ENCODE data around the gene MYL4. TPM values are rescaled to one million over a fixed set of nuclear protein-coding genes. Genes with fewer than 3 reads are reported as not detected.

MYL4 gene
- total and polyA plus RNA-seq, 10 of the 15 experiments (the other 5 are each of a cell fraction or from before 2014, with no cell fraction given) = 0.23 to 1.6 (median 0.58) TPM; not detected in 3

- TF ChIP-seq ZNF592 (IDR thresholded peaks at IDR 0.05) = no peak
- no peak for TF ChIP-seq STAT3 (IDR thresholded peaks at IDR 0.05; ENCODE audit: low read depth, low read length)
- 0 out of 2 replicates have a peak, but pooled peaks have one; percentile 25 for TF ChIP-seq PAX5 (IDR thresholded peaks at IDR 0.05; ENCODE audit: borderline replicate concordance, low read depth, low read length)
- TF ChIP-seq ZNF217 (IDR thresholded peaks at IDR 0.05) = no peak
- TF ChIP-seq IRF4 (IDR thresholded peaks at IDR 0.05; ENCODE audit: low read depth, low read length) = 0 out of 2 replicates have a peak, but pooled peaks have one; percentile 7
- no peak for TF ChIP-seq PAX8 (IDR thresholded peaks at IDR 0.05)
Observed at GRCh38 chr17:47204722-47205418, 4.3 kb upstream of the MYL4 start (continued).

- Histone ChIP-seq H3K4me3 (peak overlapping the region; percentile 2; the same call in 1 of the 2 replicates), H3K79me2 (ENCODE audit: control insufficient read depth, insufficient read depth, low read length) (no peaks in the 10 kb centered on the region), H3K9ac (ENCODE audit: control insufficient read depth, insufficient read depth, low read length) (peak overlapping the region; percentile 62), H3K36me3 (ENCODE audit: control insufficient read depth in 2 of 2, insufficient read depth in 2 of 2, low read length in 1 of 2) (no peaks in the 10 kb centered on the region), H2AFZ (ENCODE audit: control insufficient read depth, low read depth, low read length) (peak overlapping the region; percentile 48), H3K9me3 (replicated peaks; ENCODE audit: control insufficient read depth, insufficient read depth, low read length) (no peaks in the 10 kb centered on the region), H3K4me1 (ENCODE audit: control insufficient read depth, insufficient read depth, low read length) (peaks cover 64% of the 10 kb centered on the region), H3K27ac (ENCODE audit: control insufficient read depth, insufficient read depth) (peak overlapping the region; percentile 68), H3K4me2 (ENCODE audit: control insufficient read depth, insufficient read depth) (peak overlapping the region; percentile 85), H3K27me3 (replicated peaks in 1 of 2; ENCODE audit: control insufficient read depth in 2 of 2, insufficient read depth in 2 of 2, low read length in 1 of 2) (no peaks in the 10 kb centered on the region), H4K20me1 (ENCODE audit: control insufficient read depth, insufficient read depth) (no peaks in the 10 kb centered on the region)
- in situ Hi-C loops (cut with MboI) = no loop called here
- BruUV-seq (replicated peaks) = no TSS peak
- CTCF ChIA-PET = interaction anchor here (1.1 to 5.9 kb wide), 6 partner anchors 9 to 110 kb away, joined by 3 to 40 read pairs (median 17); partner anchors contain the start of gene CDC27
- POLR2A ChIA-PET = interaction anchor here (0.6 to 4.4 kb wide), 10 partner anchors 10 to 444 kb away, joined by 3 to 46 read pairs (median 3); partner anchors contain the start of genes CDC27 and KPNB1
- RAD21 ChIA-PET (ENCODE audit: unreplicated experiment) = interaction anchor here (1.0 to 4.2 kb wide), 10 partner anchors 14 to 110 kb away, joined by 3 to 21 read pairs (median 9); partner anchors contain the start of gene CDC27
- FAIRE-seq (peak; percentile 74), DNase-seq (ENCODE audit: low read depth, low spot score) (peak; percentile 78), ATAC-seq (peak; percentile 85)
- intact Hi-C loops (cut with micrococcal nuclease; ENCODE audit: unreplicated experiment) = loop anchor here (2.0 kb wide), 1 partner anchor 17 kb away; the partner anchor contains the start of gene CDC27
- 2% methylated on average over 9 of the region's 9 CpGs for WGBS (ENCODE audit: insufficient coverage, insufficient replicate concordance, low lambda C conversion rate, missing lambda C conversion rate)
- SMC1A ChIA-PET (ENCODE audit: uncharacterized antibody, unreplicated experiment) = interaction anchor here (0.9 to 9.3 kb wide), 13 partner anchors 11 to 119 kb away, joined by 3 to 79 read pairs (median 15); partner anchors contain the start of genes CDC27 and EFCAB13
- 0 out of 2 replicates have a peak, but pooled peaks have one; percentile 36 for TF ChIP-seq ZBTB40 (IDR thresholded peaks at IDR 0.05; ENCODE audit: borderline replicate concordance)
- TF ChIP-seq IRF5 (IDR thresholded peaks at IDR 0.05; ENCODE audit: borderline replicate concordance) = no peak
- no peak for TF ChIP-seq TBL1XR1 (IDR thresholded peaks at IDR 0.05; ENCODE audit: low read depth, low read length)
Observed at GRCh38 chr17:47205419-47205963, 3.7 kb upstream of the MYL4 start.

Measured in GM12878 (cell line).